ENCODE data around the gene CMPK2.

The CMPK2 gene

DNA sequence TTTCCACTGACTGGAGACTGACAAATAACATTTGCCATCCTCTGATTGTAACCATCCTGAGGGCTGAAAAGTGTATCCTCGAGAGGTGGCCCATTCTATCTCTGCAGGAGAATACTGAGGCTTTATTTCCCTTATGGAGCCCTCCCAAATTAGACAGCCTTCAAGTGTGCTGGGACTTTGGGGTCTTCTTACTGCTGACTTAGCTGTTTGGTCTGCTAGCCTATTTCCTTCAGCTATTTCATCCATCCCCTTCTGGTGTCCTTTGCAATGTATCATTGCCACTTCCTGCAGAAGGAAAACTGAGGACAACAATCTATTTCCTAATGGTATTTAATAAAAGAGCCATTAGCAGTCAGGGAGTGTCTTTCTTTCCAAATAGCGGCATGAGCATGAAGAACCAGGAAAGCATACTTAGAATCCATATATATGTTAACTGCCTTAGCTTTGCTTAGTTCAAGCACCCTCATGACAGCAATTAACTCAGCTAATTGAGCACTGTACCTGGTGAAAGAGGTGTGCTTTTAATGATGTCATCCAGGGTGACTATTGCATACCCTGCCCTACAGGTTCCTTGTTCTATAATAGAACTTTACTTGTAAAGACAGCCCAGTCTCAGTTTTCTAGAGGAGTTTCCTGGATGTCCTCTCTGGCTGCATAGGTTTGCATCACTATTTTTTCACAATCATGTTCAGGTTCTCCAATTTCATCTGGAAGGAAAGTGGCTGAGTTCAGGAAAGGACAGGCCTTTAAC is 24.0 kb downstream of the CMPK2 start:
- Histone ChIP-seq H3K4me1 (ENCODE audit: control insufficient read depth, insufficient read depth, low read length) (no peaks in the 10 kb centered on the region), H3K4me3 (ENCODE audit: low read depth, low read length) (no peak overlapping the region), H3K36me3 (ENCODE audit: control insufficient read depth in 2 of 2, insufficient read depth in 1 of 2, low read length in 2 of 2) (no peaks in the 10 kb centered on the region), H3K9me3 (ENCODE audit: control insufficient read depth, insufficient read depth, low read depth, low read length) (no peaks in the 10 kb centered on the region), H3K27ac (ENCODE audit: extremely low read depth, low read depth, low read length) (no peak overlapping the region)
- TF ChIP-seq ZNF692 (tag by site-specific recombination; IDR thresholded peaks at IDR 0.05) (no peak), KLF9 (tag by site-specific recombination; IDR thresholded peaks at IDR 0.05; ENCODE audit: low read depth) (no peak), ZNF596 (tag by site-specific recombination; IDR thresholded peaks at IDR 0.05) (no peak), ZSCAN23 (tag by site-specific recombination; IDR thresholded peaks at IDR 0.05) (no peak), ZNF404 (tag by site-specific recombination; IDR thresholded peaks at IDR 0.05) (no peak), HOXA7 (CRISPR knock-in tag; IDR thresholded peaks at IDR 0.05; ENCODE audit: borderline replicate concordance) (no peak), REPIN1 (tag by site-specific recombination; IDR thresholded peaks at IDR 0.05; ENCODE audit: low read depth) (no peak), ZNF433 (tag by site-specific recombination; IDR thresholded peaks at IDR 0.05; ENCODE audit: low read depth) (no peak), ZNF571 (tag by site-specific recombination; IDR thresholded peaks at IDR 0.05) (no peak), ZNF133 (tag by site-specific recombination; IDR thresholded peaks at IDR 0.05) (no peak), ZNF146 (tag by site-specific recombination; IDR thresholded peaks at IDR 0.05) (no peak), ZNF610 (tag by site-specific recombination; IDR thresholded peaks at IDR 0.05; ENCODE audit: borderline replicate concordance) (no peak), ZNF660 (tag by site-specific recombination; IDR thresholded peaks at IDR 0.05) (no peak), ZNF843 (tag by site-specific recombination; IDR thresholded peaks at IDR 0.05) (no peak), ZNF623 (tag by site-specific recombination; IDR thresholded peaks at IDR 0.05) (no peak), ZNF423 (tag by site-specific recombination; IDR thresholded peaks at IDR 0.05) (no peak)
- TF ChIP-seq, protein P1, sequence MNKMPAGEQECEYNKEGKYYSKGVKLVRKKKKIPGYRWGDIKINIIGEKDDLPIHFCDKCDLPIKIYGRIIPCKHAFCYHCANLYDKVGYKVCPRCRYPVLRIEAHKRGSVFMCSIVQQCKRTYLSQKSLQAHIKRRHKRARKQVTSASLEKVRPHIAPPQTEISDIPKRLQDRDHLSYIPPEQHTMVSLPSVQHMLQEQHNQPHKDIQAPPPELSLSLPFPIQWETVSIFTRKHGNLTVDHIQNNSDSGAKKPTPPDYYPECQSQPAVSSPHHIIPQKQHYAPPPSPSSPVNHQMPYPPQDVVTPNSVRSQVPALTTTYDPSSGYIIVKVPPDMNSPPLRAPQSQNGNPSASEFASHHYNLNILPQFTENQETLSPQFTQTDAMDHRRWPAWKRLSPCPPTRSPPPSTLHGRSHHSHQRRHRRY (tag by site-specific recombination; IDR thresholded peaks at IDR 0.05), result no peak
- TF ChIP-seq, protein P2, sequence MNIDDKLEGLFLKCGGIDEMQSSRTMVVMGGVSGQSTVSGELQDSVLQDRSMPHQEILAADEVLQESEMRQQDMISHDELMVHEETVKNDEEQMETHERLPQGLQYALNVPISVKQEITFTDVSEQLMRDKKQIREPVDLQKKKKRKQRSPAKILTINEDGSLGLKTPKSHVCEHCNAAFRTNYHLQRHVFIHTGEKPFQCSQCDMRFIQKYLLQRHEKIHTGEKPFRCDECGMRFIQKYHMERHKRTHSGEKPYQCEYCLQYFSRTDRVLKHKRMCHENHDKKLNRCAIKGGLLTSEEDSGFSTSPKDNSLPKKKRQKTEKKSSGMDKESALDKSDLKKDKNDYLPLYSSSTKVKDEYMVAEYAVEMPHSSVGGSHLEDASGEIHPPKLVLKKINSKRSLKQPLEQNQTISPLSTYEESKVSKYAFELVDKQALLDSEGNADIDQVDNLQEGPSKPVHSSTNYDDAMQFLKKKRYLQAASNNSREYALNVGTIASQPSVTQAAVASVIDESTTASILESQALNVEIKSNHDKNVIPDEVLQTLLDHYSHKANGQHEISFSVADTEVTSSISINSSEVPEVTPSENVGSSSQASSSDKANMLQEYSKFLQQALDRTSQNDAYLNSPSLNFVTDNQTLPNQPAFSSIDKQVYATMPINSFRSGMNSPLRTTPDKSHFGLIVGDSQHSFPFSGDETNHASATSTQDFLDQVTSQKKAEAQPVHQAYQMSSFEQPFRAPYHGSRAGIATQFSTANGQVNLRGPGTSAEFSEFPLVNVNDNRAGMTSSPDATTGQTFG (tag by site-specific recombination; IDR thresholded peaks at IDR 0.05; ENCODE audit: borderline replicate concordance), result no peak
- ChIA-PET POLR2A (no interaction called here), CTCF (interaction anchor here (0.5 to 1.5 kb wide), 2 partner anchors 13 to 196 kb away, joined by 3 read pairs; no protein-coding TSS in a partner anchor)

DNA sequence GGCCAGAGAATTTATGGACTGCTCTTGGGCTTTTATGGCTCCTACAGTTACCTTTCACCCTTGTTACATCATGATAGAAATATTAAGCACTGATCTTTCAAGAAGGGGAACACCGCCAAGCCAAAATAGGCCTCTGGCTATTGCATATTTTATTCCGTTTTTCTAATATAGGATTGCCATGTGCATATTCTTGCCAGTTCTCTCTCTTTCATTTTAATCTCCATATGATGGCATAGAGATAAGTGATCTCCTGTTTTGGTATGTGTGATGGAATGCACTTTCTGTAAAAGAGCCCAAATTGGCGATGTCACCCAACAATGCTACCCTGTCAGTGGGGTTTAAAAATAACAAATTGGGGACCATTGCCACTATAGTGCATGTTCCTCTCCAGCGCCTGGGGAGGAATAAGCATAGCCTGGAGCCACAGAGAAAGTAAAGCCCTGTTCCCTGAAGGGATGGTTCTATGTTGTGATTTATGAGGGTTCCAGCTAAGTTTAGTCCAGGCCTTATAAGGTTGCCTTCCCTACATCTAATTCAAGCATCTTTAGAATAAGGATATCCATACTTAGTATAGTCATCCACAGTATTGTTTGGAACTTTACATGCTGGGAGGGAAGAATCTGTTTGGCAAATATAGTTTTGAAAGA is 26.9 kb downstream of the CMPK2 start:
- H3K4me3 ChIP-seq (ENCODE audit: low read depth, low read length), result no peak overlapping the region
- ChIA-PET POLR2A (no interaction called here), CTCF (interaction anchor here (0.6 kb wide), 1 partner anchor 29 kb away, joined by 3 read pairs; no protein-coding TSS in a partner anchor)
- H3K36me3 ChIP-seq (ENCODE audit: control insufficient read depth in 2 of 2, insufficient read depth in 1 of 2, low read length in 2 of 2), result no peaks in the 10 kb centered on the region
- H3K4me1 ChIP-seq (ENCODE audit: control insufficient read depth, insufficient read depth, low read length), result no peaks in the 10 kb centered on the region
- no peak overlapping the region for H3K27ac ChIP-seq (ENCODE audit: extremely low read depth, low read depth, low read length)
- no peaks in the 10 kb centered on the region for H3K9me3 ChIP-seq (ENCODE audit: control insufficient read depth, insufficient read depth, low read depth, low read length)
- TF ChIP-seq ZNF777 (tag by site-specific recombination; IDR thresholded peaks at IDR 0.05; ENCODE audit: borderline replicate concordance), result no peak
- no peak for TF ChIP-seq ZNF501 (tag by site-specific recombination; IDR thresholded peaks at IDR 0.05)
- TF ChIP-seq ZNF23 (tag by site-specific recombination; IDR thresholded peaks at IDR 0.05; ENCODE audit: borderline replicate concordance), result no peak
- TF ChIP-seq ZSCAN16 (tag by site-specific recombination; IDR thresholded peaks at IDR 0.05), result no peak
- TF ChIP-seq ZNF701 (tag by site-specific recombination; IDR thresholded peaks at IDR 0.05), result no peak
- TF ChIP-seq, protein P3, sequence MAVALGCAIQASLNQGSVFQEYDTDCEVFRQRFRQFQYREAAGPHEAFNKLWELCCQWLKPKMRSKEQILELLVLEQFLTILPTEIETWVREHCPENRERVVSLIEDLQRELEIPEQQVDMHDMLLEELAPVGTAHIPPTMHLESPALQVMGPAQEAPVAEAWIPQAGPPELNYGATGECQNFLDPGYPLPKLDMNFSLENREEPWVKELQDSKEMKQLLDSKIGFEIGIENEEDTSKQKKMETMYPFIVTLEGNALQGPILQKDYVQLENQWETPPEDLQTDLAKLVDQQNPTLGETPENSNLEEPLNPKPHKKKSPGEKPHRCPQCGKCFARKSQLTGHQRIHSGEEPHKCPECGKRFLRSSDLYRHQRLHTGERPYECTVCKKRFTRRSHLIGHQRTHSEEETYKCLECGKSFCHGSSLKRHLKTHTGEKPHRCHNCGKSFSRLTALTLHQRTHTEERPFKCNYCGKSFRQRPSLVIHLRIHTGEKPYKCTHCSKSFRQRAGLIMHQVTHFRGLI (tag by site-specific recombination; IDR thresholded peaks at IDR 0.05), result no peak
- TF ChIP-seq ZNF366 (tag by site-specific recombination; conservative IDR thresholded peaks at IDR 0.05), result no peak
- no peak for TF ChIP-seq YY2 (tag by site-specific recombination; IDR thresholded peaks at IDR 0.05)
- TF ChIP-seq ZNF2 (tag by site-specific recombination; IDR thresholded peaks at IDR 0.05), result no peak
- no peak for TF ChIP-seq ZFHX2 (tag by site-specific recombination; conservative IDR thresholded peaks at IDR 0.05)

Data from HEK293 (cell line).